HepG2 (cell line): ENCODE results near the gene PDK2. TPM values are rescaled to one million over a fixed set of nuclear protein-coding genes. Genes with fewer than 3 reads are reported as not detected.
A peak's percentile ranks its signal among the peaks of the same experiment; 100 is the strongest.

Experiments used
- ATF6 ChIP-seq: sonication (generic); formaldehyde crosslinking; conservative IDR thresholded peaks from 2 replicates; pipeline ENCODE4 v1.4.0; 2020; ENCODE audit warnings: missing genetic modification reagents
- MAF1 ChIP-seq: sonication (generic); formaldehyde crosslinking; IDR thresholded peaks from 2 replicates; pipeline ENCODE4 v1.5.0; 2020; ENCODE audit warnings: missing genetic modification reagents, borderline replicate concordance
- PATZ1 ChIP-seq: sonication (generic); formaldehyde crosslinking; IDR thresholded peaks from 2 replicates; pipeline ENCODE4 v1.4.0; 2020; ENCODE audit warnings: missing genetic modification reagents
- PHF21A ChIP-seq: sonication (generic); formaldehyde crosslinking; IDR thresholded peaks from 2 replicates; pipeline ENCODE4 v1.5.0; 2020; ENCODE audit warnings: mild to moderate bottlenecking, missing genetic modification reagents
- PRDM4 ChIP-seq: sonication (generic); formaldehyde crosslinking; IDR thresholded peaks from 2 replicates; pipeline ENCODE4 v1.9.0; 2021; ENCODE audit warnings: missing genetic modification reagents, borderline replicate concordance
- ZBTB1 ChIP-seq: sonication (generic); formaldehyde crosslinking; IDR thresholded peaks from 2 replicates; pipeline ENCODE4 v1.4.0; 2020; ENCODE audit warnings: missing genetic modification reagents, borderline replicate concordance
- ZNF142 ChIP-seq: sonication (generic); formaldehyde crosslinking; IDR thresholded peaks from 2 replicates; pipeline ENCODE4 v1.4.0; 2020; ENCODE audit warnings: missing genetic modification reagents
- ZNF333 ChIP-seq: sonication (generic); formaldehyde crosslinking; IDR thresholded peaks from 2 replicates; pipeline ENCODE4 v1.4.0; 2020; ENCODE audit warnings: mild to moderate bottlenecking, missing genetic modification reagents, borderline replicate concordance
- ZNF34 ChIP-seq: sonication (generic); formaldehyde crosslinking; IDR thresholded peaks from 2 replicates; pipeline ENCODE4 v1.4.0; 2020; ENCODE audit warnings: mild to moderate bottlenecking, missing genetic modification reagents, borderline replicate concordance
- ZNF574 ChIP-seq: sonication (generic); formaldehyde crosslinking; IDR thresholded peaks from 2 replicates; pipeline ENCODE4 v1.4.0; 2020; ENCODE audit warnings: missing genetic modification reagents
- polyA plus RNA-seq, 8 experiments: library from polyadenylated mRNA; depleted of rRNA in 3 of 8; stranded (reverse) in 7 of 8; unstranded in 1 of 8; fragments of >200 nt; fragmentation: Illumina TruSeq in 4 of 8; extraction: Trizol in 4 of 8; gene quantifications; 2 replicates each; pipeline versions ENCODE4 v1.2.1 to v1.2.3, GENCODE V29; 2011 to 2016; ENCODE audit warnings: low read depth in 4 of 8, missing spikeins in 1 of 8, mixed read lengths in 1 of 8; ENCODE audit not compliant: insufficient read depth in 1 of 8
- total RNA-seq, 5 experiments: library from RNA; depleted of rRNA; stranded (reverse); fragments of >200 nt; fragmentation: Illumina TruSeq; extraction: Trizol; gene quantifications; 2 replicates each; pipeline ENCODE4 v1.2.3, GENCODE V29; 2016; ENCODE audit warnings: low read depth in 1 of 5

The PDK2 gene
- total and polyA plus RNA-seq, 2 of the 13 experiments (the other 11 are each of a cell fraction or from before 2014, with no cell fraction given) = 18.5 to 59.7 TPM

GRCh38 chr17:50151041-50151936 lies 56.1 kb downstream of the PDK2 start (continued):
- TF ChIP-seq ZNF142 (CRISPR knock-in tag) = no peak
- TF ChIP-seq PHF21A (CRISPR knock-in tag) = peak; percentile 42; the same call in 1 of the 2 replicates
- peak; percentile 83 for TF ChIP-seq PATZ1 (CRISPR knock-in tag)
- TF ChIP-seq MAF1 = peak; percentile 67; the same call in 1 of the 2 replicates
- 0 out of 2 replicates have a peak, but pooled peaks have one; percentile 17 for TF ChIP-seq ZNF34 (CRISPR knock-in tag)
- TF ChIP-seq PRDM4 (CRISPR knock-in tag) = no peak
- TF ChIP-seq ZNF333 (CRISPR knock-in tag) = 0 out of 2 replicates have a peak, but pooled peaks have one; percentile 61
- no peak for TF ChIP-seq ZBTB1
- peak; percentile 44; the same call in 1 of the 2 replicates for TF ChIP-seq ZNF574 (CRISPR knock-in tag)
- TF ChIP-seq ATF6 (CRISPR knock-in tag) = no peak
